NCI-H146 (cell line): ENCODE measurements around the gene TBC1D14.
"Not testable (repeated sequence)": the region's sequence is repeated elsewhere in the genome, so short reads cannot be mapped to it uniquely, and the experiment has no call there.

Experiments used
- DNase-seq: peaks from one replicate; lab custom pipeline; 2025; lab: John Stamatoyannopoulos, UW

Gene TBC1D14

DNA sequence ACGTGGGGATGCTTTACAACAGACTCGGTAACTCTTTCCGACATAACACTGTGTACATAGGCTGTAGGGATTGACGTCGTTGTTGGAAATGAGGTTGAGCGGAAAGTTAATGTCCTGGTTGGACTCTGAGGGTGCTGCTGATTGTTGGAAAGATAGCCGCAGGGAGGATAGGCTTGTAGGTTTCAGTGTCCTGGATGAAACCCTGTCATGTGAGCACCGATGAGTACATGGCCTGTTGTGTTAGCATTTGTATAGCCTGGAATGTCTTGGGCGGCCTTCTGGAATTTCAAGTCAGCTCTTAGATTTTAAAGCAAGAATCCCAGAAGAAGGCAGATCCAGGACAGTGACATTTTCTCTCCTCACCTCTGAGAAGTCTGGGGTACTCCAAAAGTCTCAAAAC, 63.3 kb downstream of the TBC1D14 start:
- no peak for DNase-seq

DNA sequence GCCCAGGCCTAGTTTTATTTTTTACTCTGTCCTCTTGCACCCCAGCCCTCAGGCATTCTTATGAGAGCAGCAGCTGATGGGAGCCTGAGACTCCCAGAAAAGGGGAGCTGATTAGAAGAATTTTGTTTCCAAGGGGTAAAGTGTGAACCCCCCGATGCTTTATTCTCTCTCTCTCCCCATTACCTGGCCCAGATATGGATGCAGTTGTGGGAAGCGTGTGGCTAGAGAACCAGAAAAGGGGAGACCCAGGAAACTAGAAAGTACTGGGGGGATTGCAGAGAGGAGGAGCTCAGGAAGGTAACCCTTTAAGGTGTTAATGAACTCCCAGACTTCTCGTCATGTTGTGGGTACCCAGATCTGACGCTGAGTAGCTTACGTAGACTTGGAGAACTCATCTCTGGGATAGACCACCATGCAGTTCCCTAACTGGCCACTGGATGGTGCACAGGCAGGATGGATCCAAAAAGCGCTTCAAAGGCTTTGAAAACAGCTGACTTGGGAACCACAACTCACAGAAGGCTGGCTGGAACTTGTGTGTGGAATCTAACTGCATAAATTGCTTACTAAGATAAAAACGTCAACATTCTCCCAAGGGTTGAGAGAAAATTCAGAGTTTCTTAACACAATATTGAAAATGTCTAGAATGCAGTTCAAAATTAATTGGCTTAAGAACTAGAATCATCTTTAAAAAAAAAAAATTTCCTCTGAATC, 64.7 kb downstream of the TBC1D14 start:
- peak; percentile 61 for DNase-seq

DNA sequence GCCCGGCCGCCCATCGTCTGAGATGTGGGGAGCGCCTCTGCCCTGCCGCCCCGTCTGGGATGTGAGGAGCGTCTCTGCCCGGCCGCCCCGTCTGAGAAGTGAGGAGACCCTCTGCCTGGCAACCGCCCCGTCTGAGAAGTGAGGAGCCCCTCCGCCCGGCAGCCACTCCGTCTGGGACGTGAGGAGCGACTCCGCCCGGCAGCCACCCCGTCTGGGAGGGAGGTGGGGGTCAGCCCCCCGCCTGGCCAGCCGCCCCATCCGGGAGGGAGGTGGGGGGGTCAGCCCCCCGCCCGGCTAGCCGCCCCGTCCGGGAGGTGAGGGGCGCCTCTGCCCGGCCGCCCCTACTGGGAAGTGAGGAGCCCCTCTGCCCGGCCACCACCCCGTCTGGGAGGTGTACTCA, 68.2 kb downstream of the TBC1D14 start:
- DNase-seq, result not testable (repeated sequence)

DNA sequence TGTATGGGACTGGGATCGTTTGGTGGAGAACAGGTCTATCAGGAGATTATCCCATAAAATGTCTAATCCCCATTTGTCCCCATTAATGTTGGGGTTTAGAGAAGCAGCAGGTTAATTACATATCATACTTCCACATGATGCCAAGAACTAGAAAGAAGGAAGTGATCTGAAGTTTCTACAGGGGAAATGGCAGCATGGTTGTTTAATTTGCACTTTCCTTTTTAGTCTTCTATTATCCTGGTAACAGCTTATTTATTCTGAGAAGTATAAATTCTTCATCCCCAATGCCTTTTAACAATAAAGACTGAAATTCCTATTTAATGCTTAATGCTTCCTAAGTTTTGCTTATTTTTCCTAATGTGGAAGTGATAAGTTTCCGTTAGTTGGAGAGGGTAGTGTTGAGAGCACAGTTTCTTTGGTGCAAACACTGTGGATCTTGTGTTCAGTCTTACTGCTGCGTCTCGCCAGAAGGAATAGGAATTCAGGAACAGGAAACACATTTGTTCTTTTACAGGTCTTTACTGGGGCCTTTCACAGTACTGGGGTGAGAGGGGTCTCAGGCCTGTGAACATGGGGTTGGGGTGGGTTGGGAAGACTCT, 74.0 kb downstream of the TBC1D14 start:
- no peak for DNase-seq

DNA sequence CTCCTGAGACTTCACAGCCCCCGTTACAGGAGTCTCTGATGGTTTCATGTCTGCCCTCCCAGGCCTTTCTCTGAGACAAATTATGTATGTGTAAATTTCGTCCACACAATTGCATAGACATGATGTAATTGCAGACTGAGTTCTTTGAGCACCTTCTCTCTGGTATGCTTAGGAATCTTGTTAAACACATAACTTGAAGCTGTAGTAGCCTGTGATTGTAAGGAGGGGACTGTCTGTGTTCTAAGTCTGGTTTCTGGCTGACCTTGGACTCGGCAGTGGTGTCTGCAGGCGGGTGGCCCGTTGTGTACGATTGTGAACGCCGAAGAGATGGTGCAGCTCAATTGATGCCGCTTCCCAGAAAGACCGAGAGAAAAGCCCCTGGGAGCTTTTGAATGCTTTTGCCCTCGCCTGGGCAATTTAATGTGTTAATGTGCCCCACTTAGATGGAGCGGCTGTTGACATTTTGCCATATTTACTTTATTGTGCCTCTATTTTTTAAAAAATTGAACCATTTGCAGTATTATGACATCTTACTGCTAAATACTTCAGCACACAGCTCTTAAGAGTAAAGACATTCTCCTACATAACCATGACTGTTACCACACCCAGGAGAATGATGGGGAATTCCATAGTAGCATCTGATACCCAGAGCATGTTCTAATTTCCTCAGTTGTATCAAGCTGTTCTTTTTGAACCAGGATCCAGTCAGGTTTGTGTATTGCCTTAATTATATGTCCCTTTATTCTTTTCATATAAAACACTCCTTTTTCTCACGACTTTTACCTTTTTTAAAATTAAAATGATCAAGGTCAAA, 75.2 kb downstream of the TBC1D14 start:
- no peak for DNase-seq

DNA sequence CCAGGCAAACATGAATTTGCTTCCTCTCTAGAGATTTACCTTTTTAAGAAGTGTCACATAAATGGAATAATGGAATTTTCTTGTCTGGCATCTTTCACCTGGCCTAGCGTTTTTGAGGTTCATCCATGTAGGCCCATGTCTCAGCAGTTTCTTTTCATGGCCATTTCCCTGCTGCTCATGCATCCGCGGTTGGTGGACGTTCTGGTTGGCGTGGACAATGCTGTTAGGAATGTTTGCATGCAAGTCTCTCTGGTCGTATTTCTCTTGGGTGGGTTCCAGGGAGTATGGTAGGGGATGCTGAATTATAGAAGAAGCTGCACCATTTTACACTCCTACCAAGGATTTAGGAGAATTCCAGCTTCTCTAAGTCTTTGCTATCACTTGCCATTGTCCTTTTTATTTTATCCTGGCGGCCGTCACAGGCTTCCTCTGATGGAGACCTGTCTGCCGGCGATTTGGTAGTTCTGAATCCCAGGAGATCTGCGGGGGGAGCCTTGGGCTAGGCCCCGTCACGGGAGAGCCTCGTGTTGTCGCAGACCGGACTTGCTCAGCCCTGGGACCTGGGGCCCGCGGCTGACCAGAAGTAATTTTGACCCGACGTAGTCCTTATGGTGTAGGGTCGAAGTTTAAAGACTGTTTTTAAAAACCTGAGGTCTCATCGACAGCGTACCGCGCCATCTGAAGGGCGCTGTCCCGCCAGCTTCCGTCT, 76.6 kb downstream of the TBC1D14 start:
- peak; percentile 58 for DNase-seq

DNA sequence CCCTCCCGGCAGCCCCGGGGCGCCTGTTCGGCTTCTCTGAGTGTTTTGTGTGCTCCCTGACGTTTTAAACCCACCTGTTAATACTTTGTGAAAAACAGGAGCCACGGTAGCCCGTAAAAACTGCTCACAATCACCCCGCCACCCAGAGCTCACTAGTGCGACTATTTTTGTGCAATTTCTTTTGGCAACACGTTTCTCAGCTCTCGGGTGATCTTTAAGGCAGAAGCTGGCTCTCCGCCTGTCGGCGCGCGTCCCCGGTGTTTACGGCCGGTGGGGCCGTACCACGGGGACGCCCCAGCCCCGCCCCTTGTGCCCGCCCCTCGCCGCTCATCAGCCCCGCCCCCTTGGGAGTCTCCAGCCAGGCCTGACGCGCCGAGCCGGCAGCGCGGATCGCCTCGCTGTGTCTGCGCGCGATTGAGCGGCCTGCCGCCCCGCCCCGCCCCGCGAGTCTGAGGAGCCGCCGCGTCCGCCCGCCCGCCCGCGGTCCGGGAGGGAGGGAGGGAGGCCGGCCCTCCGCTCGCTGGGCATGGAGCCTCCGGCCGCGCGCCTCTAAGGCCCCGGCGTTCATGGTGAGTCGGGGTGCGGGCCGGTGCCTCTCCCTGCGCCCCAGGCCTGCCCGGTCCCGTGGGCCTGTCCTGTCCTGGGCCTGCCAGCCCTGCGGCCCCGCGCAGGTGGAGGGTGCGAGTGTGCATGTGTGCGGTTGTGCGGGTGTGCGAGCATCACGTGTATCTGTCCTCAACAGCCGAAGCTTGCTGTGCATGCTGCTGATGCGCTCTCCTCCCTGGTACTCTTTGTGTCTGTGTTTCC, 77.4 kb downstream of the TBC1D14 start:
- peak; percentile 93 for DNase-seq

DNA sequence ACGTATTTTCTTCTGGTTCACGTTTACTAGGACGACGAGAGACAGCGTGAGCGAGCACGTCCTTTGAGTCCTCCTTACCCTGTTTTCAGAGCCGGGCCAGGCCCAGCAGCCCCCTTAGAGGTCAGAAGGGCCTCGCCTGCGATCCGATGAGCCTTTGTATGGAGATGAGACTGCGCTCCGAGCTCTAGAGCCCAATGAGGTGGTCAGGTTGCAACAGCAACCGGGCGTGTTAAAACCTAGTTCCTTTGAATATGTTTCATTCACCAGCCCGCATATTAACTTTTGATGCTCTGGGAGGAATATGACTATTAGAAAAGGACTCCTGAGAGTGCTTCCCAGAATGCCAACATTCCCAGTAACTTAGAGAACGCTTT, 77.9 kb downstream of the TBC1D14 start:
- DNase-seq, result peak; percentile 67

DNA sequence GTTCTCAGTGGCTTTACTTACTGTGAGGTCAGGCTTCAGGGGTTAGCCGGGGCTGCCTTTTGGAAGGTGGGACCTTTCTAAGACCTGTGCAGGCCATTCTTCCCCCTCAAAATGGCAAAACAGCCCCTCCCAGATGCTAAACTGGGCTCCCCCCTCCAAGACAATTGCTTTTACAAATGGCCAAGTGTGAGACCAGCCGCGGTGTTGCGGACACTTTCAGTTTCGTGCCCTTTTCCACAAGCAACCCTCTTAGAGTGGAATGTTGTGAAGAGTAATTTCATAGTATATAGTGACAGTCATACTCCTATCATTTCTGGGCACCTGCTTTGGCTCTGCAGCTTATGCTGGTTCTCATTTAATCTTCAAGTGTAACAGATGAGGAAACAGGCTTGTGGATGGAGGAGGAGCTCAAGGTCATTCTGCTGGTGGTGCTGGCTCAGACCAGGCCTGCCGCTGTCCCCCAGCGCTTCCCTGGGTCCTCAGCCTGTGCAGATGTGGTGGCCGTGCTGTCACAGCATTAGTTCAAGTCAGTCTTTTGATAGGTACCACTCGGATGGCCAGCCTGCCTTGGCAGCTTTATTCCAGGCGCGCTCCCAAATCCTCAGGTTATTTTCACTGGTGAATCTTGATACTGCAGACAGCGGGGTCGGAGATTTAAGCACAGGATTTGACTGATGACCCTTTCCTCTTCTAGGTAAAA, 78.5 kb downstream of the TBC1D14 start:
- DNase-seq, result no peak

DNA sequence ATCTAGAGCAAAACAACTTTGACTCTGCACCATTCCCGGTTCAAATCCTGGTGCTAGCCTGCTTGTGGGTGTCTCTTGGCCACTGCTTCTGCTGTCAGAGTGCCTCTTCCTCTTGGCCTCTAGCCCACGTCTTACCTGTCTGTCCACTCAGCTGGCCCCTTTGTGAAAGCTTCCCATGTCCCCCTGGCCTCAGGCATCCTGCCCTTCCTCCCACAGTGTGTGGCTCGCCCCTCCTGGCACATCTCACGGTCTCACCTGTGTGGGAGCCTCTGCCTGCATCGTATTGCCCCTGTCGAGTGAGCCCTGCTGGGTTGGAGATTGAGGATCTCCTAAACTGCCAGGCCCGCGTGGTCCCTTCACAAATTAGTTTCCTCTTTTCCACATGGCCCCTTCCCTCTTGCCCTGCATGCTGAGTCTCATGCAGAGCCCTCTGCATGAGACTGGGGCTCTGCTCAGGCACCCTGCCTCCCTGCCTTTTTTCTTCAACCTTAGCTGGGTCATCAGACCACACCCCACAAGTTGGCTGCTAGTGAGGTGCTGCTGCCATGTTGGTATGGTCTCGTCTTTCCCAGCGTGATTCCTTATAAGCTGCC, 79.8 kb downstream of the TBC1D14 start:
- DNase-seq, result no peak

DNA sequence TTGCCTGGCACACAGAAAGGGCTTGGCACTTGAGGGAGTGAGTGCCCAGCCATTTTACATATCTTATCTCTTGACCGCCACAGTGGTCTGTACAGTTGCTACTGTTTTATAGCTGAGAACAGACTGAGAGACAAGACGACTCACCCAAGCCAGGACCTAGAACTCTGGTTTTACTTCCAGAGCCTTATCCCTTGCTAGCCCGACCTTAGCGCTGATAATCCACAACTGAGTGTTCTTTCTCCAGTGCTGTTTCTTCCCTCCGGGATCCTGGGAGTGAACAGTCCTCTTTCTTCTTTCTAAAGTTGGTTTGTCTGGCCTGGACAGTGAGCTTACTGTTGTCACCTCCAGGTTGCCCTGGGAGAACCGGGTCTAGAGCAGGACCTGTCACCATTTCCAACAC, 81.0 kb downstream of the TBC1D14 start:
- no peak for DNase-seq

DNA sequence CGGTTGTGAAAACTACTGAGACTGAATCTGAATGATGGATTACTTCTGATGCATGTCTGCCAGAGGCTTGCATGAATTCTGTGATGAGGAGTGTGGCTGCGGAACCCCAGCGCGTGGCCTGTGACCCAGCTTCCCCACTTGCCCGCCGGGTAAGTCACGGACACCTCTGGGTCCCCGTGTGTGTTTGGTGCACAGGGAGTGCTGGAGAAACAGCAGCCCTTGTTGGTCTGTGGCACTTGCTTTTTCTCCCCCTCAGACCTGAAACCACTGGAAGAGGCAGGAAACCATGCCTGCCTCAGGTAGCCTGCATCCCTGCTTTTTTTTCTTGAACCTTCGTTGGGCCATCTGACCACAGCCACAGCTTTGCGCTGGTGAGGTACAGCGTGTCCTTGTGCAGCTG, 81.6 kb downstream of the TBC1D14 start:
- DNase-seq, result no peak

DNA sequence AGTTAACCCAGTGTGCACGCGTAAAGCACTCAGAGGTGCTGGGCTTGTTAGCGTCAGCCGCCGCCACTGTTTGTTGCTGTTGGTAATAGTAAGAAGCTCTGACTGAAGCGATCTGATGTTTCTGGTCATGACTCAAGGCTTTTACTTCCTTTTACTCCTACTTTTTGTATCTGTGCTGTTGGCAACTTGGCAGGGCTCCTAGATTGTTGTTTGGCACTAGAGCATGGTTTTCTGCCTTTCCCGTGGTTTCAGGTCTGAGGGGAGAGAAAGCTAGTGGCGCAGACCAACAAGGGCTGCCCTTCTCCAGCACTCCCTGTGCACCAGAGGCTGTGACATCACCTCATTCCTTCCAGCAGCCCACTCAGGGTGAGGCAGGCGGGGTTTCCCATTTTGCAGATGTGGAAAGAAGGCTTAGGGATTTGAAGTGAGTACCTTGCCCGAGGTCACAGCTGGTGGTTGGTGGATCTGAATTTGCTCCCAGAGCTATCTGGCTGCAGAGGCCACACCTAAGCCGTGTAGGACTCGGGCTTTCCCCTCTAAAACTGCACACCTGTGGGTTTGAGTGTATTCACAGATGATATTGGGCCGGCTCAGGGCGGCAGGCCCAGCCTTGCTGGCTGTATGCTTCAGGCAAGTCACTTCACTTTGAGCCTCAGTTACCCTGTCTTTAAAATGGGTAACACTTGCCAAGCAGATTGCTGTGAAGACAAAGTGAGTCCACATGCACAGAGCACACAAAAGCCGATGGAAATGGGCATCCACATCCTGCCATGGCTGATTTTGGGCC, 82.3 kb downstream of the TBC1D14 start:
- DNase-seq, result no peak

DNA sequence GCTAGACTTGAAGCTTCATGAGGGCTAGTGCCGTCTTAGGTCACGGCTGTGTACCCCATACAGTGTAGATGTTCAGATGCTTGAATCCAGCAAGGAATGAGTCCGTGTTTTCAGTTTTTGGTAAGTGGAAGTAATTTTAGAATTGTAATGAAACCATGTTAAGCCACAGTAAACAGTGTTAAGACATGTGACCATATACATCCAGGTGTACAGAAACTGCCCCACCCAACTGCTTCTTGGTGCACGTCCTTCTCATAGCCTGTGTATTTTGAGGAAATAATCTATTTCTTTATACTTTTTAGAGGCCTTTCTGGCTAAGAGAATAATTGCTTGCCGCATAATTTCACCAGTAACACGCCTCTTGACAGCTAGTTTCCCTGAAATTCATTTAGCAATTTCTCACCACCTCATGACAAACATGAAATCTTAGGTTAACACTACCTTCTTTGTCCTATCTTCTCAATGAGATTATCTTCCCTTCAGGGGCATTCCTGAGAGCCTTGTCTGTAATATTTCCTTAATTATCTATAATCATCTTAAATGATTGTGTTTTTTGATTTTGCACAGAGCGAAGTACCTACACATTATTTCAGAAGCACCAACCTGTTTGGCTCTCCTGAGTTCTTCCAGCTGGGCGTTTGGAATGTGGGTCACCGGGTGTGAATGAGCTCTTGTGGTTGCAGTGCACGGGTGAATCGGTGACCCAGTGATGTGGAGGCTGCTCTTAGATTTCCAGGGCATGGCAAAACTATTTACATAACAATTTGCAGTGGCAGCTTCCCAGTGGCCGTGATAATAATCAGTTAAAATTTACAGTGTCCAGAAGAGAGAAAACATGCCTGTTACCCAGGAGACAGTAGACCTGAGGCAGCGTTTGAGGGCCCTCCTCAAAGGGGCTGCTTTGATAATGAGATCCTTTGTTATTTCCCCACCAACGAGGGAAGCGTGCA, 83.4 kb downstream of the TBC1D14 start:
- DNase-seq, result peak; percentile 30

DNA sequence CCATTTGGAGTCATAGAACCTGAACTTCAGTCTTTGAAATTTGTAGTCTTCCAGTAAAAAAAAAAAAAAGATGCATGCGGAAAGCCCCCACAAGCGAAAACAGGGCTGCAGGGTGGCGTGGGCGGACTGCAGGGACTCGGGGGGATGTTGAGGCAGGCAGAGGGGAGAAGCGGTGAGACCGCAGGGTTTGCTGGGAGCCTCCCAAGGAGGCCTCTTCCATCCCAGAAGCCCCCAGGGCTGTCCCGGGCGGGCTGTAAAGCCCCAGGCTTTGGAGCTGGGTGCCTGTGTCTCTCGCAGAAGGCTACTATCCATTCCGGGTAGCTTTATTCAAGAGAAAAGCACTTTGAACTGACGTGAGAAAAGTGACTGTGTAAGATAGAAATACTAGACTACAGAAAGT, 86.9 kb downstream of the TBC1D14 start:
- DNase-seq, result no peak

DNA sequence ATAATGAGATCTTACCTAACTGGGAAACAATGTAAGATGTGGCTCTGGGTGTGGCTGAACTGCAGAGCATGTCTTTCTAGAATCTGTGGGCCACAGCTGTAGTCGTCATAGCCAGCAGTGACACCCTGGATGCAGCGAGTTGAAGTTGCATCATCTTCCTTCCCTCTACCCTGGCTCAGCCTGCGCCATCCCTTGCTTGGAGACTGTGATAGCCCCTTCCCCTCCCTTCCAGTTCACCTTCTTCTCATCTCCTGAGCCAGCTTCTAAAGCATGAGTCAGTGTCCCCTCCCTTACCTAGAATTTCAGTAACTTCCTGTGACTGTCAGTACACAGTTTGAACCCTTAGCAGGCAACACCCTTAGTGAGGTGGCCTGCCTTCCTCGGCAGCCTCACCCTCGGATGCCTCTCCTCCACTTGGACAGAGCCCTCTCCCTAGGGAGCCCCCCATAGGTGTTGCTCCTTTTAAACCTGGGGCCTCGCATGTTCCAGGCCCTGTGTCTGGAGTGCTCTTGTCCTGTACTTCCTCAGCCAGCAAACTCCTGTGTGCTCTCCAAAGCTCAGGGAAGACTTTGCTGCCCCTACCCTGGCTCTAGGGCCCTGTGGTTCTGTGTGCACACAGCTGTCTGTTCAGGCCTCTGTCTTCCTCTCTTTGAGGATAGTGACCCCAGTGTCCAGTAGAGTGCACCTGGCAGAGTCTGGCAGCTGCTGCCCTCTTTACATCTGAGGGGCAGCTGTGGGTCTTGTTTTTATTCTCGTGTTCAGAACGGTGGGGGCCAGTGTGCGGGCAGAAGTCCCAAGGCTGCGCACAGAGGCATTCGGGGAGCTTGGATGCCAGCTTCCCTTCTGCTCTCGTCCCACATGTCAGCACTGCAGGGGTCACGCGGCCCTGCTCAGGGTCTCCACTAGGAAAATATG, 89.8 kb downstream of the TBC1D14 start:
- DNase-seq, result no peak

DNA sequence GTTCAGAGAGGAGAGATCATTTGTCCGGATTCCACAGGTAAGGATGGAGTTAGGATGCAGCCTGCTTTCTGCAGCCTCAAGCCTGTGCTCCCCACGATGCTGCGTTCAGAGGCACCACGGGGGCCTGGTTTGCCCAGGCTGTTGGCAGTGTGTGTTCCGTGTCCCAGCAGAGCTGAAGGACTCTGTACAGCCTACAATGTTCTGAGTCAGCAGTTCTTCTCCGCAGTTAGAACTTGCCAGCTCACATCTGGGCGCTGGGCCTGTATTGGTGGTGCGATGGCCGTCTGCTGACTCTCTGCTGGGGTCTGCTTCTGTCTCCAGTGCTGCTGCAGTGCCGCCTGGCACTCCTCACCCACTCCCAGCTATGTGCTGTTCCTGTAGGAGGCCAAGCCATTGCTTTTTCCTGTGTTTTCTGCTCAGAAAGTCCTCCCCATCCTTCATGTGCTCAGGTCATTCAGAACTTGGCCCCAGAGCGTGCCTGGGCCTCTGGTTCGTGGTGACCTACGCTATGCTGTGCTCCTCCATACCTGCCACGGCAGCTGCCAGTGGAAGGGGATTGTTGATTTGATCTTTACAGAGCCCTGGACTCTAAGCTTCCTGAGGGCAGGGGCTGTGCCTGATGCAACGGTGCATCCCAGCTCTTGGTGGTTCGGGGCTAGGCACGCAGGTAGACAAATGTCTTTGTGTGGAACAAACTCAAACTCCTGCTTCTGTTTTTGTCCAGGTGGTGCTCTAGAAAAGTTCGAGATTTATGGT, 91.0 kb downstream of the TBC1D14 start:
- DNase-seq, result no peak
